OCI-LY1 (cell line): ENCODE data around the gene RUSC2.

Source experiments
- H2AFZ ChIP-seq: fragments of 200-600 bp; sonication (generic), shearing (Covaris generic); 2 replicates; pipeline ENCODE4 v1.6.0; 2014; ENCODE audit warnings: antibody characterized with exemption, mild to moderate bottlenecking, low read length
- H3F3A ChIP-seq: fragments of 200-600 bp; sonication (generic), shearing (Covaris generic); 2 replicates; pipeline ENCODE4 v1.6.0; 2014; ENCODE audit warnings: mild to moderate bottlenecking, antibody characterized with exemption, low read length, moderate library complexity; ENCODE audit not compliant: insufficient read depth
- H3K27ac ChIP-seq: fragments of 200-600 bp; sonication (generic); 2 replicates; pipeline ENCODE4 v1.5.1; 2014; ENCODE audit warnings: low read length, mixed run types, mild to moderate bottlenecking, low read depth; ENCODE audit not compliant: poor library complexity, severe bottlenecking
- H3K27me3 ChIP-seq: fragments of 200-600 bp; sonication (generic); 2 replicates; pipeline ENCODE4 v1.6.0; 2014; ENCODE audit warnings: antibody characterized with exemption, mild to moderate bottlenecking, low read length, moderate library complexity; ENCODE audit not compliant: insufficient read depth
- H3K36me3 ChIP-seq: fragments of 200-600 bp; sonication (generic); 2 replicates; pipeline ENCODE4 v1.6.1; 2014; ENCODE audit warnings: mild to moderate bottlenecking, antibody characterized with exemption, low read length, moderate library complexity, mixed read lengths; ENCODE audit not compliant: insufficient read depth
- H3K4me1 ChIP-seq: fragments of 200-600 bp; sonication (generic); 2 replicates; pipeline ENCODE4 v1.5.1; 2014; ENCODE audit warnings: mild to moderate bottlenecking, low read length, moderate library complexity; ENCODE audit not compliant: insufficient read depth, severe bottlenecking
- H3K4me2 ChIP-seq: fragments of 200-600 bp; sonication (generic), shearing (Covaris generic); 2 replicates; pipeline ENCODE4 v1.6.1; 2014; ENCODE audit warnings: low read length
- H3K4me3 ChIP-seq: fragments of 200-600 bp; sonication (generic); 2 replicates; pipeline ENCODE4 v1.5.1; 2014; ENCODE audit warnings: low read length, low read depth, mild to moderate bottlenecking, mixed read lengths; ENCODE audit not compliant: poor library complexity, severe bottlenecking
- H3K79me2 ChIP-seq: fragments of 200-600 bp; shearing (Covaris generic); 2 replicates; pipeline ENCODE4 v1.6.1; 2016; ENCODE audit warnings: mixed run types, low read length, mixed read lengths; ENCODE audit not compliant: insufficient read depth
- H3K9ac ChIP-seq: fragments of 200-600 bp; sonication (generic), shearing (Covaris generic); 2 replicates; pipeline ENCODE4 v1.6.1; 2014; ENCODE audit warnings: mild to moderate bottlenecking, low read length, mixed read lengths
- H3K9me2 ChIP-seq: fragments of 200-600 bp; sonication (generic), shearing (Covaris generic); 2 replicates; pipeline ENCODE4 v1.6.1; 2014; ENCODE audit warnings: low read depth, mild to moderate bottlenecking, low read length, mixed read lengths
- H3K9me3 ChIP-seq: fragments of 200-600 bp; shearing (Covaris generic); 2 replicates; pipeline ENCODE4 v1.6.1; 2014; ENCODE audit warnings: low read length, mixed read lengths
- H4K20me1 ChIP-seq: fragments of 200-600 bp; sonication (generic), shearing (Covaris generic); 2 replicates; pipeline ENCODE4 v1.6.0; 2016; ENCODE audit warnings: mild to moderate bottlenecking, low read length; ENCODE audit not compliant: insufficient read depth
- CTCF ChIP-seq: fragments of 200-600 bp; sonication (generic), shearing (Covaris generic); IDR thresholded peaks from 2 replicates; pipeline ENCODE4 v1.5.1; 2017; ENCODE audit warnings: mild to moderate bottlenecking, antibody characterized with exemption, low read length, moderate library complexity, mixed read lengths
- EZH2 ChIP-seq: fragments of 200-600 bp; sonication (generic), shearing (Covaris generic); IDR thresholded peaks from 2 replicates; pipeline ENCODE4 v1.8.0; 2017; ENCODE audit warnings: borderline replicate concordance, mixed run types, mild to moderate bottlenecking, antibody characterized with exemption, low read length, moderate library complexity, mixed read lengths

The RUSC2 gene

DNA sequence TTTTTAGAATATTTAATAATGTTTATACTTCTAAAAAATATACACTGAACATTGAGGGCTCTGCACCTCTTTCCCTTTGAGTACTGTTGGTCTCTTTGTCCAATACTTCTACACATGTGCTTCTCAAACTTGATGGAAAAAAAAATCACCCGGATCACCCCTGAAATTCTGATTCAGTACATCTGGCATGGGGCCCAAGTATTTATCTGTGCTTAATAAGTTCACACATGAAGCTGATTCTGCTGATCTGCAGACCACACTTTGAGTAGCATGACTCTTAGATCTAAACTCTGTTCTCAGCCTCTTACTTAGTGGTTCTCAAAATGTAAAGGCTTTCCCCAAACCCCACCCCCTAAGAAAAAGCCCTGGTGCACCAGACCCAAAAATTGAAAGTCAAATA, 12.0 kb downstream of the RUSC2 start:
- H2AFZ ChIP-seq: no peak overlapping the region
- no peaks in the 10 kb centered on the region for H3K9me2 ChIP-seq
- H3K79me2 ChIP-seq: no peaks in the 10 kb centered on the region
- no peak overlapping the region for H3K9ac ChIP-seq
- H3F3A ChIP-seq: no peaks in the 10 kb centered on the region
- H3K4me3 ChIP-seq: no peak overlapping the region
- H3K9me3 ChIP-seq: 0 out of 2 replicates have a peak, but pooled peaks cover 2% of the 10 kb centered on the region
- no peak overlapping the region for H3K4me2 ChIP-seq
- H3K4me1 ChIP-seq: no peaks in the 10 kb centered on the region
- H3K27me3 ChIP-seq: no peaks in the 10 kb centered on the region
- no peaks in the 10 kb centered on the region for H4K20me1 ChIP-seq
- TF ChIP-seq CTCF: no peak
- TF ChIP-seq EZH2: no peak
- H3K27ac ChIP-seq: no peak overlapping the region
- H3K36me3 ChIP-seq: no peaks in the 10 kb centered on the region

- H4K20me1 ChIP-seq: no peaks in the 10 kb centered on the region
- H3K79me2 ChIP-seq: no peaks in the 10 kb centered on the region
- no peaks in the 10 kb centered on the region for H3K9me3 ChIP-seq
- H3F3A ChIP-seq: no peaks in the 10 kb centered on the region
- no peak overlapping the region for H2AFZ ChIP-seq
- no peak overlapping the region for H3K4me3 ChIP-seq
- no peaks in the 10 kb centered on the region for H3K36me3 ChIP-seq
- H3K4me1 ChIP-seq: no peaks in the 10 kb centered on the region
- 0 out of 2 replicates have a peak, but pooled peaks cover 2% of the 10 kb centered on the region for H3K27me3 ChIP-seq
- H3K9ac ChIP-seq: no peak overlapping the region
- H3K4me2 ChIP-seq: no peak overlapping the region
- no peaks in the 10 kb centered on the region for H3K9me2 ChIP-seq
- H3K27ac ChIP-seq: no peak overlapping the region
- TF ChIP-seq EZH2 (no peak), CTCF (no peak)
These were observed 16.4 kb downstream of the RUSC2 start for GRCh38 chr9:35506359-35506758.

GRCh38 chr9:35508069-35508468, 18.2 kb downstream of the RUSC2 start:
- no peaks in the 10 kb centered on the region for H3K9me2 ChIP-seq
- H3K27ac ChIP-seq: no peak overlapping the region
- H3K4me2 ChIP-seq: no peak overlapping the region
- no peak overlapping the region for H3K9ac ChIP-seq
- H3K36me3 ChIP-seq: no peaks in the 10 kb centered on the region
- no peak for TF ChIP-seq CTCF
- TF ChIP-seq EZH2: no peak
- H3K4me1 ChIP-seq: no peaks in the 10 kb centered on the region
- no peaks in the 10 kb centered on the region for H3K9me3 ChIP-seq
- no peaks in the 10 kb centered on the region for H3K79me2 ChIP-seq
- no peak overlapping the region for H3K4me3 ChIP-seq
- 0 out of 2 replicates have a peak, but pooled peaks cover 2% of the 10 kb centered on the region for H3K27me3 ChIP-seq
- H4K20me1 ChIP-seq: no peaks in the 10 kb centered on the region
- no peak overlapping the region for H2AFZ ChIP-seq
- no peaks in the 10 kb centered on the region for H3F3A ChIP-seq
